Stimulated activated CD4-positive, alpha-beta T cell treated with anti-CD3 and anti-CD28 coated beads, Interleukin-1b, Interleukin-23, amount 100 ng/mL, for 24 hours (primary cell): Measurements from ENCODE around the gene CDK4.

Experiments
- DNase-seq, 4 experiments: peaks; one replicate each; pipeline ENCODE4 v3.0.0-alpha.2; 2020; ENCODE audit warnings: low read depth in 4 of 4, low spot score in 1 of 4

CDK4 gene

GRCh38 chr12:57757771-57758170 lies 5.7 kb upstream of the CDK4 start:
- DNase-seq: no peak

- DNase-seq: peak; percentile 38 to 62 (median 54)
These were observed 4.6 kb upstream of the CDK4 start for GRCh38 chr12:57756406-57757341.

DNA sequence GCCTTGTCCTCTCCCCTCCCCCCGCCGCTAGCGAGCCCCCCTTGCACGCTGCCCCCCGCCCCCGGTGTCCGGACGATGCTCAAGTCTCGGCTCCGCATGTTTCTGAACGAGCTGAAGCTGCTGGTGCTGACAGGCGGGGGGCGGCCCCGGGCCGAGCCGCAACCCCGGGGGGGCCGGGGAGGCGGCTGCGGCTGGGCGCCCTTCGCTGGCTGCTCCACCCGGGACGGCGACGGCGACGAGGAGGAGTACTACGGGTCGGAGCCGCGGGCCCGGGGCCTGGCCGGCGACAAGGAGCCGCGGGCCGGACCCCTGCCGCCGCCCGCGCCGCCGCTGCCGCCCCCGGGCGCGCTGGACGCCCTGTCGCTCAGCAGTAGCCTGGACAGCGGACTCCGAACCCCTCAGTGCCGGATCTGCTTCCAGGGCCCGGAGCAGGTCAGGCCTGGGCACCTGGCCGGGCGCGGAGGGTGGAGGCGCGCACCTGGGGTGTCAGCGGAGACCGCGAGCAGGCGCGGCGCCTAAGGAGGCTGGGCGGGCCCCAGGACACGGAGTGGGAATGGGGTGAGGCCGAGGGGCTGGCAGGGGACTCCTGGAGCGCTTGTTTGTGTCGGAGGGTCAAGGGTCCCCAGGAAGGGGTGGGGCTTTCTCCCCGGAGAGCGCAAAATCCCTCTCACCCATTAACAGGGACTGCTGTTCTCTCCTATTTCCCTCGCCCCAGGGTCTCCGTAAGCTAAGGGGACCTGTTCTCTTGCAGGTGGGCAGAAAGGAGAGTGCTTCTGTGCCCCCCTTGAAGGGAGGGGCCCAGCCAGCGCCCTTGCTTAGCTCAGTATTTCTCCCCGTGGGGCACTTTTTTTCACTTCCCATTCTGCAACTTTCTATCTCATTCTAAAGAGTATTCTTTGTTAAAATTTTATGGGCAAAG lies 3.6 kb upstream of the CDK4 start:
- DNase-seq: no peak

DNA sequence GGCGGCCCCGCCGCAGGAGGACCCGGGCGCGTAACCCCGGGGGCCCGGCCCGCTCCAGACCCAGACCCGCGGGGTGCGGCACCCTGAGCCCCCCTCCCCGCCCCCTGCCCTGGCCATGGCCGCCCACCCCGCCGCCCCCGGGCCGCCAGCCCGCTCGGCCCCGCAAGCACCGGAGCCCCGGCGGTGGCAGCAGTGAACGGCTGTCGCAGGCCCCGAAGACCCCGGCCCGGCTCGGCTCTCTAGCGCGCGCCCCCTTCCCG lies 3.0 kb upstream of the CDK4 start:
- DNase-seq: no peak

GRCh38 chr12:57754411-57755193 lies 2.5 kb upstream of the CDK4 start, which contains the start of gene MARCHF9:
Gene MARCHF9, plus strand, starts transcription at chr12:57755103. Its CDS starts 426 bp downstream, at chr12:57755529.
- peak; percentile 55 to 88 (median 66) for DNase-seq

DNA sequence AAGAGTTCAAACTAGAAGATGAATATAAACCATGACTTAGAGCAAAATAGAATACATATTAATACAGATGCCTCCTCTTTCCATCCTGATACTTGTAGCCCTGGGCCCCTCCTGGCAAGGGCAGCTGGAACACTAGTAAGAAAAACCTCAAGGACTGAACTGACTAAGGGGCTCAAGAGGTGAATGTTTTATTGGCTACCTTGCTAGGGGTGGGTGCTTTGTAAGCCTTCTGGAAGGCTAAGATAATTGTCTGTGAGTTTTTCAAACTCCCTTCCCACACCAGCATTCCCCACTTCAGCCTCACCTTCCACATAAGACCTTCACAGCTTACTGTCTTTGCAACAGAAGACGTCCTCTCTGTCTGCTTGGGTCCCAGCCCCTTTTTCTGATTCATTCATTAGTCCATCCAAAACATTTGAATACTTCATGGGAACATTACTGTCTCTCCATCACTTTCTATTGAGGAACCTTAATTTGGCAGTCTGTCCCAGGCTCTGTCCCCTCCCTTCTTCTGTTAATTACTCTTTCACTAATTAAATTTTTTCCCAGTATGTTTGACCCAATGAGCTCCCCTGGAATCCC lies 1.7 kb upstream of the CDK4 start:
- no peak for DNase-seq

DNA sequence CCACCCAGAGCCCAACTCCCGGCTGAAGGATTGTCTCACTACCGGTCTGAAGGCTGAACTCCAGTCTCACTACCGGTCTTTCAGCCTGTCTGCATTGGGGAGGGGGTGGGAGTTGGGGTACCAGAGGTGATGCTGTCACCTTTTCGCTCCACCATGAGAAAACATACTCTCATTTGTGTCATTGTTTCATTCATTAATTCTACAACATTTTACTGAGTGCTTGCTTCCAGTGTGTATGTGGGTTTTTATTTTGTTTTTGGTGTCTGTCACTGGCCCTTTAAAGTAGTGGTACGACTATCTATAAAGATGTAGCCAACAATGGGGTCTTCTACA lies 524 bp upstream of the CDK4 start:
- no peak for DNase-seq

GRCh38 chr12:57751432-57751787 lies 700 bp downstream of the CDK4 start:
- no peak for DNase-seq

DNA sequence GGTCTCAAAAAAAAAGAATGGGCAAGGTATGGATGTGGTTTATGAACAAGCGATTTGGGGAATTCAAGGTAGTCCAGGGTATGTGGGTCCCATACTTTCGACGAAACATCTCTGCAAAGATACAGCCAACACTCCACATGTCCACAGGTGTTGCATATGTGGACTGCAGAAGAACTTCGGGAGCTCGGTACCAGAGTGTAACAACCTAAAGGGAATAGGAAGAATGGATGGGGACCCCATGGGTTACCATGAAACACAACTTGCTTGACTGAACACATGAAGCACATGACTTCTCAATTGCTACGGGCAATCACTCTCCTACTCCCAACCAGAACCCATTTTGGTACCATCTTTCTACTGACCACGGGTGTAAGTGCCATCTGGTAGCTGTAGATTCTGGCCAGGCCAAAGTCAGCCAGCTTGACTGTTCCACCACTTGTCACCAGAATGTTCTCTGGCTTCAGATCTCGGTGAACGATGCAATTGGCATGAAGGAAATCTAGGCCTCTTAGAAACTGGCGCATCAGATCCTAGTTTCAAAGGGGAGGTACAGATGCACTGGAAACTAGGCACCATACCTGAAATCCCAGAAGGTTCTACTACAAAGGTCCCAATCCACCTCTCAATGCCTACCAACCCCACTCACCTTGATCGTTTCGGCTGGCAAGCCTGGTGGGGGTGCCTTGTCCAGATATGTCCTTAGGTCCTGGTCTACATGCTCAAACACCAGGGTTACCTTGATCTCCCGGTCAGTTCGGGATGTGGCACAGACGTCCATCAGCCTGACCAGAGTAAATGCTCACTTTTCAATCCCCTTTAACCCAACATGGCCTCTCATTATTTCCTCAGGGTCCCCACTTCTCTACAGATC lies 1.3 kb downstream of the CDK4 start:
- no peak for DNase-seq

DNA sequence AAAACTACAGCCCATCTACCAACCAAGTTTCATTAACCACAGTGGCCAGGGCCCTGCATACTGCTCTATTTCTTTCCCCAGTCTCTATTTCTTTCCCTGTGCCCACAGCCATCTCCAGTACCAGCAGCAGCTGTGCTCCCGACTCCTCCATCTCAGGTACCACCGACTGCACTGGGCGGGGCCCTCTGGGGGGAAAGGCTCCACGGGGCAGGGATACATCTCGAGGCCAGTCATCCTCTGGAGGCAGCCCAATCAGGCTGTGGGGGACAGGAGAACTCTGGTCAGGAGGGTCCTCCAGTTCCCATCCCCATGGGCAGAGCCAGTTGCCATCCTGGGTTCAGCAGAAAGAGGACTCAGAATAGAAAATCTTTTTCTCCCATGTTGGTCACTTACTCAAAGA lies 3.0 kb downstream of the CDK4 start:
- no peak for DNase-seq

DNA sequence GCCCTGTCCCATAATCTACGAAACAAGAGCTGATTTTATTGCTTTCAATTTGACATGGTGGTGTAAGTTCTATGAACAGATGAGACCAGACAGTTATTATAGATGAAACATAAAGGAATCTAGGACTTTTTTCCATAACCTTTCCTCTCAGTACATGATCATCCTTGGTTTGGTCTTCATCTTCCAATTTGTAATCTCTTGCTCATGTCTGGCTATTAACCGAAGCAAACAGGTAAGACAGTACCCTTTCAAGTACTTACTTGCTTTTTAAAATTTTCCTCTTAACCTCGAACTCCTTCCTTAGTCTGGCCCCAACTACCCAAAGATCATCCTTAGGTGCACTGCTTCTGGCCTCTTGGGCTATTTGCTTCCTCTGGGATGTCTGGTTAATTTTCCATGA lies 6.1 kb downstream of the CDK4 start:
- no peak for DNase-seq

GRCh38 chr12:57745485-57745881 lies 6.6 kb downstream of the CDK4 start:
- no peak for DNase-seq

DNA sequence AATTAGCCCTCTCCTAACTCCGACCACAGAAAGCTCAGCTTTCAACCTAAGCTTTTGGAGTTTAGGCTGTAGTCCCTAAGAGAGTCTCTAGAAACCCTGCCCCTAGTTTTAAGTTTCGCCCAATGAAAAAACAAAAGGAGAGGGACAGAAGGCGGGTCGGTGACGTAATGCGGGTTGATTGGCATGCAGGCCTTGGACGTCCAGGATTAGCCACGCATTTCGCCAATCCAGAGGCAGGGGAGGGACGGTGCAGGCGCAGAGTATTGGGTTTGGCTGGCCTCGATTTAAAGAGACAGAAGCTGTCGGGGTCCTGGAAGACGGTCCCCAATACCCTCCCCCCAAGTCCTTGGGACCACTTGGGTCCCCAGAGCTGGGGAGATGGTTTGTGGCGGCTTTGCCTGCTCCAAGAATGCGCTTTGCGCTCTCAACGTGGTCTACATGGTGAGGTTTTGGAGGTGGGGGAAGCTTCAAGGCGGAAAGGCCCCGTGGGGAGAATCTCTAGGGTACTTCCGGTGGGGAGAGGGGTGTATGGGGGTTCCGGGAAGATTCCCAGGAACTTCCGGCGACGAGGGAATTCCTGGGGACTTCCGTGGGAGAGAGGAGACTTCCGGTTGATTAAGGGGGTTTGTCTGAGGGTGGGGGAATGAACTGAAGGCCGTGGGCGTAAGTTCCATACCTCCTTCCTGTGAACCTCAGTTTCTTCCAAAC lies 7.2 kb downstream of the CDK4 start, which contains the start of gene TSPAN31:
TSS of gene TSPAN31 (plus strand) at position 263 of the 708 bp plus-strand sequence. CDS start at position 379, 116 bp downstream.
- peak; percentile 85 to 94 (median 89) for DNase-seq

DNA sequence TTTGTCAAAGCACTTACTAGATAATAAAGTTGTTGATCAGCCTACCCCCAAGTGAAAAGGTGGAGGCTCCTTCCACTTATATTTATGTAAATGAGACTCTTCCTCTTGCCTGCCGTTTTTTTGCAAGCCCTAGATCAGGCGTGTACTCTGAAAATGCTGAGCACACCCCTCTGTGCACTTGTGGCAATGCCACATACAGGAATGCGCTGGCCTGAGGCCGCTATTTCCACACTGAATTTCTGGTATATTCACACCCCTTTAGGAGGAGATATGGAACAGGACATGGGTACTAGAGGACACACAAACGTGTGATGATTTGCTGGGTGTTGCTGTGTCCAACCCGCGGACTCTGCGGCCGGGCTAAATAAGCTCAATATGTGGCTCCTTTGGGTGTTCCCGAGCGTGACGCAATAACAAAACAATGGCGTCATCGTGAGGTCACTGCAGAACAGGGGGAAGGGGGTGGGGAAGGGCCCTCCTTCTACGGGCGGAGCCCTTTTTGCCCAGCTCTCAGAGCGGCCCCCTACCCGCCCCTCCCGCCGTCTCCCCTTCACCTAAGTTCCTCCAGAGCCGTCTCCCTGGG lies 7.8 kb downstream of the CDK4 start:
- DNase-seq: peak; percentile 43 to 67 (median 66)

DNA sequence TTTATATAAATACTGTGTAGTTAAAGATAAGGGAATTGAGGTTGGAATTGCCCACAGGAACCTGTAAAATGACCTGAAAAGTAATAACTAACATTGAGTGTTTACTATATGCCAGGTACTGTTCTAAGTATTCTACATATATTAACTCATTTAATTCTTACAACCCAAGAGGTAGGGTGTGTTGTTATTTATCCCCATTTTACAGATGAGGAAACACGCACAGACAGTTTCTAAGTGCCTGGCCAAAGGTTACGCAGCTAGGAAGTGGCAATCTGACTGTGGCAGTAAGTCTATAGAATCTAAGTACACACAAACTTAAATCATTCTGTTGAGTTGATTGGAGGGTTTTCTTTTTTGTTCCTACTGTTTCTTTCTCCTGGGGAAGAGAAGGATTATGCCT lies 8.3 kb downstream of the CDK4 start:
- DNase-seq: no peak

DNA sequence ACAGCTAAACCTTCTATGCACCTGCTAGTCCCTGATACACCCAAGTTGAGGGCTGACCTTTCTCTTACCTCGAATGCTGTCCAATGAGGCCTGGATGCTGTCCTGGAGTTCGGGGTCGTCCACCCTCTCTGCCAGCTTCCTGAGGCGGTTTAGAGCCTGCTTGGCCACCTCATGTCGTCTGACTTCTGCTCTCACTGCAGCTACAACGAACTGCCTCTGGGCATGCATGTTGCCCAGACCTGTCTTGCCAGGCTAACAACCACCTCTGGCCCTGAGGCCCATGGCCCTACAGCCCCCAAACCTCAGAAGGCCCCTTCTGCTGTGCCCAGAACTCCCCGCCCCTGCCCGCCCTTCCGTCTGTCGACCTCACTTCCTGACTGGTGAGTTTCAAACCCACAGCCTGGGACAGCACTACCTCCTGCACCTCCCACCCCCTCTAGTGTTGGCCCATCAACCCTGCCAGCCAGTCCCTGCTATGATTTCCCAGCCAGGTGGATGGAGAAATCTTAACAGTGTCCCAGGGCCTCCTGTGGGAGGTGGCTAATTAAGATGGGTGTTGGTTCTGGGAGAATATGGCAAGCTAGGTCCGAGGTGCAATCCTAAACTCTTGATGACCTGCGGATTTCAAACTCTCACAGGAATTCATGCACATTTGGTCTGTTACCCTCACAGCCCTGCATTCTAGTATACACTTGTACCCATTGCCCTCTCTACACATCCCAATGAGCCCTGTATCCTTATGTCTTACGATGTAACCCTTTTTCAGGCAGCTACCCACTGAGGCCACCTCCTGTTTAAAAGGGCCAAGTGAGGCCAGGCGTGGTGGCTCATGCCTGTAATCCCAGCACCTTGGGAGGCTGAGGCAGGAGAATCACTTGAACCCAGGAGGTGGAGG lies 10.0 kb downstream of the CDK4 start:
- DNase-seq: peak; percentile 49 to 78 (median 58)

GRCh38 chr12:57741413-57741789 lies 10.7 kb downstream of the CDK4 start:
- no peak for DNase-seq
